Heart left ventricle (tissue), 13 donors: ENCODE results near the gene TRMT6.

Experiments
- CTCF ChIP-seq, 12 donors: fragments of 200-600 bp; sonication (generic) in 4 of 12; IDR thresholded peaks; one replicate each; pipeline versions ENCODE4 v1.5.0 to v1.8.0; 2018 to 2022; ENCODE audit warnings: antibody characterized with exemption in 12 of 12, mild to moderate bottlenecking in 5 of 12
- POLR2A ChIP-seq, 2 donors: fragments of 450-650 bp; IDR thresholded peaks; one replicate each; pipeline ENCODE4 v1.6.1; 2017; ENCODE audit warnings: antibody characterized with exemption in 2 of 2, mild to moderate bottlenecking in 2 of 2, moderate library complexity in 2 of 2
- donor health status: ischemic (EF 13 %, LVEDD 7.1; RV severe dilation, severe dysfunction).
- donor health status: DM: no; HTN: yes; CAD: no.
- donor health status: DM: no; HTN: no; CAD: no.
- donor health status: ischemic (EF 25% LVEDD 6.9; RV normal size, moderate dysfunction).
- donor health status: ischemic (EF 25% LVEDD 5.7; RV mildly dilated, moderate dysfunction).
- donor health status: ischemic (EF 35%, LVEDD 5.7; RV mildly dilated, moderate dysfunction).
- donor health status: nonischemic (EF 11% LVEDD 7.7; RV severe dilation, severe dysfunction).
- donor health status: DM: yes; HTN: yes; CAD: no.
- donor health status: PGD.
- donor health status: ischemic (EF 29% LVEDD 5.4; RV normal size, mild dysfunction).
- donor health status: nonischemic (EF 23%, LVEDD 6.1; RV moderate dilation, normal function).

GRCh38 chr20:5967469-5967868 lies 17.1 kb upstream of the TRMT6 start:
- TF ChIP-seq CTCF (IDR thresholded peaks at IDR 0.05) (no peak), POLR2A (IDR thresholded peaks at IDR 0.05) (no peak)
